Panc1 (cell line): ENCODE results near the gene TAX1BP1.

Experiments used
- TF ChIP-seq, protein P1 (sequence below): fragments of 450-650 bp; IDR thresholded peaks from 2 replicates; pipeline ENCODE4 v1.5.1; 2017; ENCODE audit warnings: mild to moderate bottlenecking
- TF ChIP-seq, protein P2 (sequence below), 2 experiments: IDR thresholded peaks; 2 replicates each; pipeline ENCODE4 v1.6.1; 2011 to 2012; ENCODE audit warnings: low read depth in 2 of 2, control low read depth in 1 of 2, low read length in 1 of 2, mild to moderate bottlenecking in 1 of 2, moderate library complexity in 1 of 2; ENCODE audit not compliant: insufficient read depth in 1 of 2

DNA sequence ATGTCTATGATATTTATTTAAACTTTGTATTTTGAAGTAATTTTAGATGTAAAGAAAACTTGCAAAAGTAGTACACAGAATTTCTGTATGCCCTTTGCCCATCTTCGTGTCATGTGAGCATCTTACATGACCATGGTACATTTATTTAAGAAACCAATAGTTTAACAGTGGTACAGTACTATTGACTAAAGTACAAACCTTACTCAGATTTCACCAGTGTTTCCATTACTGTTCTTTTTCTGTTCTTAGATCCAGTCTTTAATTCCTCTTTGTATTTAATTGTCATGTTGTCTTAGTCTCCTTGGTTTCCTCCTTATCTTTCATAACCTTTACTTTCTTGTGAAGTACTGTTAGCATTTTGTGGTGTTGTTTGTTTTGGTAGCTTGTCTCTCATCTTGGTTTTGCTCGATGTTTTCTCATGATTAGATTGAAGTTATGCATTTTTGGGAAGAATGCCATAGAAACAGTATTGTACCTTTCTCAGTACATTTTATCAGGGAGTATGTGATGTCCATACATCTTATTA, 24.1 kb downstream of the TAX1BP1 start:
- TF ChIP-seq, protein P1, sequence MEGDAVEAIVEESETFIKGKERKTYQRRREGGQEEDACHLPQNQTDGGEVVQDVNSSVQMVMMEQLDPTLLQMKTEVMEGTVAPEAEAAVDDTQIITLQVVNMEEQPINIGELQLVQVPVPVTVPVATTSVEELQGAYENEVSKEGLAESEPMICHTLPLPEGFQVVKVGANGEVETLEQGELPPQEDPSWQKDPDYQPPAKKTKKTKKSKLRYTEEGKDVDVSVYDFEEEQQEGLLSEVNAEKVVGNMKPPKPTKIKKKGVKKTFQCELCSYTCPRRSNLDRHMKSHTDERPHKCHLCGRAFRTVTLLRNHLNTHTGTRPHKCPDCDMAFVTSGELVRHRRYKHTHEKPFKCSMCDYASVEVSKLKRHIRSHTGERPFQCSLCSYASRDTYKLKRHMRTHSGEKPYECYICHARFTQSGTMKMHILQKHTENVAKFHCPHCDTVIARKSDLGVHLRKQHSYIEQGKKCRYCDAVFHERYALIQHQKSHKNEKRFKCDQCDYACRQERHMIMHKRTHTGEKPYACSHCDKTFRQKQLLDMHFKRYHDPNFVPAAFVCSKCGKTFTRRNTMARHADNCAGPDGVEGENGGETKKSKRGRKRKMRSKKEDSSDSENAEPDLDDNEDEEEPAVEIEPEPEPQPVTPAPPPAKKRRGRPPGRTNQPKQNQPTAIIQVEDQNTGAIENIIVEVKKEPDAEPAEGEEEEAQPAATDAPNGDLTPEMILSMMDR = no peak
- TF ChIP-seq, protein P2, sequence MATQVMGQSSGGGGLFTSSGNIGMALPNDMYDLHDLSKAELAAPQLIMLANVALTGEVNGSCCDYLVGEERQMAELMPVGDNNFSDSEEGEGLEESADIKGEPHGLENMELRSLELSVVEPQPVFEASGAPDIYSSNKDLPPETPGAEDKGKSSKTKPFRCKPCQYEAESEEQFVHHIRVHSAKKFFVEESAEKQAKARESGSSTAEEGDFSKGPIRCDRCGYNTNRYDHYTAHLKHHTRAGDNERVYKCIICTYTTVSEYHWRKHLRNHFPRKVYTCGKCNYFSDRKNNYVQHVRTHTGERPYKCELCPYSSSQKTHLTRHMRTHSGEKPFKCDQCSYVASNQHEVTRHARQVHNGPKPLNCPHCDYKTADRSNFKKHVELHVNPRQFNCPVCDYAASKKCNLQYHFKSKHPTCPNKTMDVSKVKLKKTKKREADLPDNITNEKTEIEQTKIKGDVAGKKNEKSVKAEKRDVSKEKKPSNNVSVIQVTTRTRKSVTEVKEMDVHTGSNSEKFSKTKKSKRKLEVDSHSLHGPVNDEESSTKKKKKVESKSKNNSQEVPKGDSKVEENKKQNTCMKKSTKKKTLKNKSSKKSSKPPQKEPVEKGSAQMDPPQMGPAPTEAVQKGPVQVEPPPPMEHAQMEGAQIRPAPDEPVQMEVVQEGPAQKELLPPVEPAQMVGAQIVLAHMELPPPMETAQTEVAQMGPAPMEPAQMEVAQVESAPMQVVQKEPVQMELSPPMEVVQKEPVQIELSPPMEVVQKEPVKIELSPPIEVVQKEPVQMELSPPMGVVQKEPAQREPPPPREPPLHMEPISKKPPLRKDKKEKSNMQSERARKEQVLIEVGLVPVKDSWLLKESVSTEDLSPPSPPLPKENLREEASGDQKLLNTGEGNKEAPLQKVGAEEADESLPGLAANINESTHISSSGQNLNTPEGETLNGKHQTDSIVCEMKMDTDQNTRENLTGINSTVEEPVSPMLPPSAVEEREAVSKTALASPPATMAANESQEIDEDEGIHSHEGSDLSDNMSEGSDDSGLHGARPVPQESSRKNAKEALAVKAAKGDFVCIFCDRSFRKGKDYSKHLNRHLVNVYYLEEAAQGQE (IDR thresholded peaks at IDR 0.05; ENCODE audit: insufficient read depth in 1 of 2, low read depth in 2 of 2, low read length in 1 of 2) = no peak
